GM11168 (cell line): ENCODE results near the gene CDHR4.
"Not testable (repeated sequence)": the region's sequence is repeated elsewhere in the genome, so short reads cannot be mapped to it uniquely, and the experiment has no call there.

Experiments used
- in situ Hi-C: fragments of 300-500 bp; cut with MboI; formaldehyde crosslinking; loops from one replicate; pipeline ENCODE4 v1.12.0; 2022; ENCODE audit warnings: low sequenced_read_pairs; ENCODE audit not compliant: unreplicated experiment

The CDHR4 gene, protein sequence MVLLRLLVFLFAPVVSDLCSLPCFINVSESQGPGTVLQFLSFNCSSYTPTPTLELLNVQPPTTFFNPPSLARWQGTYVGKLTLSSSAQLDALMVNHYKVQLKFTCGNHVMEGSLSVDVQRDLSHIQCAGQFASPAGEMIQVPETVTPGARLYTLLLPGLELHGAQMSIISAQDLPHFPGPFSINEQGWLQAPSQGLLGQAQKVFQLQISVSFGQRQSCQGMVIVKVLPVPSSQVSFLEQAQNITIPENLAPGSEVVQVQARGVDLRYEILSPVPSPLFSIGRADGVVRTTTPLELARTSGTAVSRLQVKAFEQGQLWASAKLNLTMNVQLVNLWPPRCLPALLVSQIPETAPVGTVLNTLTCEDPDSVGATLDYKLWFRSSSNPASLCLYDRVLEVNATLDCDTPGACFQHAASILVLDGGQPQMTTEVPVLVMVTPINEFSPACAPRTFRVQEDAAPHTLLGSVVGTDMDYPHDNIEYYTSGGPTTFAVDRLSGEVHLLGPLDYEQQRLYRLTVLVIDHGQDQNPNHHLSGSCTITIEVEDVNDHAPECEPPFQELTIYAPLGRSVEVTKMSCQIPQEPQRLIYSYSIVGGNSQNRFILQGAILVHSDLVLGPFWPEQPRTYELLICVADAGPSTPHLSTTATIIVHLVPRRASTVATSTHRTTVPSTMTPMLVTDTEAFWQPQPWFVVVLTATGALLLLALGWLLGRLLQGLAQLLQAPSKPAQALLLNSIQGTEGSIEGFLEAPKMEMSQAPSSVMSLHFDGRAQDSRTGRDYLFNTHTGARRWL

DNA sequence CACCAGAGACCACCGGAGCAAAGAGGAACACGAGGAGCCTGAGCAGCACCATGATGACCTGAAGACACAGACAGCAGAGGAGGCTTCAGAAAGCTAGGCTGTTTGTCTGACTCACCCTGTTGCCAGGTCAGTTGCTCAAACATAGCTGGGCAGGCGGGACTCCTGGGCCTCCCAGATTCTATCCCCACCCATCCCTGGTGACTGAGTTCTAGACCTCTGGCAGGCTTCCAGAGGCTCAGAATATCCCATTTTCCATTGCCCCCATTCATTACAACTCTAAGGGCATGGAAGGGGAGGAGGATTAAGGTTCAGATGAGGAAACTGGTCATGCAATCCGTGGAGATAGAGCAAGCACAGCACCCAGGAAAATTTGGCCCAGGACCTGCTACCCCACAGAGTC is at the start of gene CDHR4:
Gene CDHR4, minus strand, starts transcription at position 113 of the 400 bp plus-strand sequence. Its CDS starts 61 bp downstream, at position 52.
- in situ Hi-C loops: no loop called here

DNA sequence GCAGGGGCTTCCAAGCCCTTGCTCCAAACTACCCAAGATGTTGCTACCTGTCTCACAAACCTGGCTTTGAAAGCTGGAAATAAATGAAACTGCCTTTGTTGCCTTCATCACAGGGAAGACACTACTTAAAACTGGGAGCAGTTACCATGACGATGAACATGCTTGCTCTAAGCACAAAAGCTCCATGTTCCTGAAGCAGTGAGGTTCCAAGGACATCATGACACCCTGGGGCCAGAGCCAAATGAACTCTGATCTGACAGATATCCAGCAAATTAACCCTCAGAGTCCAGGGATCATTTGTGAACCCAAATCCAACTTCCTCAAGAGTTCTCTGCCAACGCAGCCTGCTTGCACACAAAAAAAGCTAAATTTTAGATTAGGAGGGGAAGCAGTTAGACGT is 46.0 kb upstream of the CDHR4 start:
- in situ Hi-C loops: no loop called here

DNA sequence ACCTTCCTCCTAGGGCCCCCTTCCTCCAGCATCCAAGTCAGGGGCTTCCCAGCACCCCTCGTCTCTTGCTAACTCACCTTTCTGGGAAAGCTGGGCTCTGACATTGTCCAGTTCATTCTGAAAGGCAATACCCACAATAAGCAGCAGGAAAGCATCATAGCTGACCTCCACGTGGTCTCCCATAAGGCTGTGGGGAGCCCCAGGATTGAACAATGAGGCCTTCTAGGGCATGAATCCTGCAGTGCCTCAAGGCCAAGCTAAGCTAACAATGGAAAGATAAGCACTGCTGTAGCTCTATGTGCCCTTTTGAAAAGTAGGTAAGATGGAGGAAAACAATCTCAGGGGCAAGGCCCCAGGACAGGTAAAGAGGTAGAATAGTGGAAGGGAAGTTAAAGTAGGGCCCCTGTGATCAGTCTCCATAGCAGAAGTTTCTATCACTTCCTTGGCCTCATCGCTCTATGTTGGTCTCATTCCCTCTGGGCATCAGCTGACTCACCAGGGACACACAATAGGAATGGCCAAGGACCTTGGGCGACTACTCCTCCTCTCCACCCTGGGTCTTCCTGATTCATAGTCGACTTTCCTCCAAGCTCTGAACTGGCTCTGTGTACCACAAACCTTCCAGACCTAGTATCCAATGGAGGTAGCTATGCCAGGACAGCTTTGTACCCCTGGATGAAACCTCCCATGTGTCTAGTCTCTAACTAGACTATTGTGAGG is 45.0 kb upstream of the CDHR4 start:
- in situ Hi-C loops: no loop called here

DNA sequence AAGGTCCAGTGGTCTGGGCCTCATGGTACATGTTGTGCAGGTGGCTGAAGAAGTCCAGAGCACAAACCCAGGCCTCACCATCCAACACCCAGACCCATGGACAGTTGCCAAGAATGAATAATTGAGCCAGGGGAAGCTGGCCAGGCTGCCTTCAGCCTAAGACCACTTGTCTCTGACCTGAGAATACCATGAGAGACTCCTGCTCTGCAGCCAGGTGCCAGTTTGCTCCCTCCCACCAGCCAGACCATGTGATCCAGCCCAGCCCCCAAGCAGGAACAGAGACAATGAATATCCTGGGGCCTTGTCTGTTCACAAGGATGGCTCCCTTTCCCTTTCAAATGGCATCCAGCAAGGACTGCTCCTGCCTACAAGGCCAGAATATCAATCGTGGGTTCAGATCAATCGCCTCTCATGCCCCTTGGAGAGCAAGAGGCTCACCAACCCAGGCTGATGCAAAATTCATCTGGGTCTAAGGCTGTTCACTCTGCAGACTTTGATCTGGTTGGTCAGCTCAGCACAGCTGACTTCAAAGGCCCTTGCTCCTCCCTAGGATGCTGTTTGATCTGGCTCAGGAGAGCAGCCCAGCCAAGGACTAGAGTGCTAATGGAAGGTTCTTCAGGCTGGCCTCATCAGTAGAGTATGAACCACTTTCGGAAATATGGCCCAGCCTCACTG is 43.3 kb upstream of the CDHR4 start:
- in situ Hi-C loops: no loop called here

DNA sequence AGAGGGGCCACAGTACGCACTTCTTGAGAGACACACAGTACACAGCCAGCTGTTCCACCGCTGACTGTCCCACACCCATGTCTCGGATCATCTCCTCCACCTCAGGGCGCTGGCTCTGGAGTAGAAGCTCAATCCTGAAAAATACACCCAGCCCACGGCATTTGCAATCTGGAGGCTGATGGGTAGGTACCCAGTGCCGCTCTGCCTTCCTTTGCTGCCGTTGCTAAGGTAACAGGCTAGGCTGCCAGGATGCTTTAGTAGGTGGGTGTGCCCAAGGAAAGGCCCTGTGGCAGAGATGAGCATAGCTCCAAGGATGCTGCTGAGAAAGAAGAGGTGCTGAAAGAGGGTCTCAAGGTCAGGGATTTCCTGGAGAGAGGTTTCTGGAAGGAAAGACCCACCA is 42.1 kb upstream of the CDHR4 start:
- in situ Hi-C loops: no loop called here

DNA sequence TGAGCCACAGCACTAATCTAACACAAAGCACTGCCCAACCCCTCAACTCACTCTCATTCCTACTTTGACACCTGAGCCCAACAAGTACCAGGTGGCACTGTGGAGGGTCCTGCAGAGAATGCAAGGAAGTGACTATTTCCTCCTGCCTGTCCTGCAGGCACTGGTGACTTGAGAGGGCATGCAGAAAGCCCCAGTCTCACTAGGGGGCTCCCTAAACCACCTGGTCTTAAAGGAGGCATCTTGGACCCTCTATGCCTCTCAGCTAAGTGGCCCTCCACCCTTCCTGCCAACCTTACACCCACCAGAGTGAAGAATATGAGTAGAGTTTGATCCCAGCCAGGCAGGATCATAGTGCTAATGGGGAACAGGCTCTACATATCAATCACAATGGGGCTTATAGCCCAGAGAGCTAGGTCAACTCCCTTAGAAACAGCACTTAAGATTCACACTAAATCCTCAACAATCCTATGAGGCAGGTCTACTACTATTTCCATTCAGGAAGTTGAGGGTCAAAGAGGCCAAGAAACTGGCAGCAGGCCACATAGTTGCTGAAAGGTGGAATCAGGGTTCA is 41.5 kb upstream of the CDHR4 start:
- in situ Hi-C loops: no loop called here

DNA sequence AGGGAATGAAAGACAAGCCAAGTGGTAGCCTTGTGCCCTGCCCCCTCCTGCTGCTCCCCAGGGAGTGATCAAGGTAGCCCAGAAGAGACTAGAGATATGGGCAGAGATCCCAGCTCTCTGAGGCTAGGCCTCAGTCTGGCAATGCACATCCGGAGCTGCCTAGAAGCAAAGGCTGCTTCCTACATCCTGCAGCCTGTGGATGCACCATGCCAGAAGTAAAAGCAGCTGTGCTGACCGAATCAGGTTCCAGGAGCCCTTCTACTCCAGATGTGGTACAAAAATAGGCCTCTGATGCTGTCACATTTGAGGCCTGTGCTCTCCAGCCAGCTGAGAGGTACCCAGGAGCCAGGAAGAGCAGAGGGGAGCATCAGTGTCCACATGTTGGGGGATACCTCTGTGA is 40.7 kb upstream of the CDHR4 start:
- in situ Hi-C loops: no loop called here

DNA sequence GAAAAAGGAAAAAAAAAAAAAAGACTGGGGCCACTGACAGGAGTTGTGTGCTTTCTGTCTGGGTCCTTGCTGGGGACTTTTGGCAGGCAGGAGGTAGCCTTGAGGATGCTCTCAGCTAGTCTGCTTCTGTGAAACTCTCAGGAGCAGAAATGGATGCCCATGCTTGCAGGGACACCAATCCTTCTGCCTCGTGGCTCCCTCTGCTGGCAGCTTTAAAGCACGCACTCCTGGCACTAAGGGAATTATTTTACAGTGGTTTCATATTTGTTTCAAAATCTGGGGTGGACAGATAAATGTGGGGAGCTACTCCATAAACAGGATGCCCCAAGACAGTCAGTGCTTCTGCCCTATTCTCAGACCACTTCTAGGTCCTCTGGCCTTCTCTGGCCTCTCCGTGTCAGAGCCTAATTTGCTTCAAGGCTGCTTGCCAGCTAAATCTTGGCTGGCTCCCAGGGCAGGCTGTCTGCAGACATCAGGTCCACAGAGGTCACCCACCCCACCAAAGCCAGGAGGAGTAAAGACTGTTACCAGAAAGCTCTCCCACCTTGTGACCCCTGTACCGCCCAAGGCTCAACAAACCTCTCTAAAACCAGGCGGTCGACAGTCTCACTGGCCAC is 39.6 kb upstream of the CDHR4 start:
- in situ Hi-C loops: no loop called here

DNA sequence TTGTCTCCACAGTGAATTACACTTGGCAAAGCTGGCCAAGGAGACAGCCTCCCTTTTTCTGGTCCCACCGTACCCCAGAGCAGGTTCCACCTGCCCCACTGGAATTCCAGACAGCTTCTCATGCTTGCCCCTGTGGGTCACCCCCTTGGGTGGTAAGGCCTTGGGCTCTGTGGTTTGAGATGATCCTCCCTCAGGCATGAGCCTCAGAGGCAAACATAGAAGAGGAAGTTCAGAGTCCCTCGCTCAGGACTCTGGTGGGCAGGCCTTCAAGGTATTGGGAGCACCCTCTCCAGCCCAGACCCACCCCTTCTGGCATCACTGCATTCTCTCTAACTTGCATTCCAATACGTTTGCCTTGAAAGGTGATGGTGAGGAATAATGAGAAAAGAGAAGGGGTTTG is 31.7 kb upstream of the CDHR4 start:
- in situ Hi-C loops: no loop called here

DNA sequence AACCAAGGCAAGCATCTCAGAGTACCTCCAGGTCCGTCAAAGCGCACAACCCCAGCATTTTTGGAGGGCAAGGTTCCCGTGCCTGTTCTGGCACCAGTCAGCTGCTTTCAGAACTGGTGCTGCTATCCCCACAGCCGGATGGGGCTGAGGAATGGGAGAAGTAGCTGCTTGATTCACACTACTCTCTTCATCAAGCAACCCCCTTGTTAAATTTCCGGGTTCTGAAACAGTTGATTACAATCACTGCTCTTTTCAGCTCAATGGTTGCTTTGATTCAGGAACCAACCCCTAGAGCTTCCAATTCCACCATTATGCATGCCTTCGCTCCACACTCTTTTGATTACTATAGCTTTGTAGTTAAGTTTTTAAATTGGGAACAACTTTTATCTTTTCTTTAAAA is 26.3 kb upstream of the CDHR4 start:
- in situ Hi-C loops: no loop called here

DNA sequence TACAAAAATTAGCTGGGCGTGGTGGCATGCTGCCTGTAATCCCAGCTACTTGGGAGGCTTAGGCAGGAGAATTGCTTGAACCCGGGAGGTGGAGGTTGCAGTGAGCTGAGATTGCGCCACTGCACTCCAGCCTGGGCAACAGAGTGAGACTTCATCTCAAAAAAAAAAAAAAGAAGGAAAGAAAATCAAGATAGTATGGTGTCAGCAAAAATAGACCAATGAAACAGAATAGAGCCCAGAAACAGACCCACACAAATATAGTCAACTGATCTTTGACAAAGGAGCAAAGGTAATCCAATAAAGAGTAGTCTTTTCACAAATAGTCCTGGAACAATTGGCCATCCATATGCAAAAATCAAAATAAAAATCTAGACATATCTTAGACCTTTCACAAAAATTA is 23.5 kb upstream of the CDHR4 start:
- in situ Hi-C loops: not testable (repeated sequence)

DNA sequence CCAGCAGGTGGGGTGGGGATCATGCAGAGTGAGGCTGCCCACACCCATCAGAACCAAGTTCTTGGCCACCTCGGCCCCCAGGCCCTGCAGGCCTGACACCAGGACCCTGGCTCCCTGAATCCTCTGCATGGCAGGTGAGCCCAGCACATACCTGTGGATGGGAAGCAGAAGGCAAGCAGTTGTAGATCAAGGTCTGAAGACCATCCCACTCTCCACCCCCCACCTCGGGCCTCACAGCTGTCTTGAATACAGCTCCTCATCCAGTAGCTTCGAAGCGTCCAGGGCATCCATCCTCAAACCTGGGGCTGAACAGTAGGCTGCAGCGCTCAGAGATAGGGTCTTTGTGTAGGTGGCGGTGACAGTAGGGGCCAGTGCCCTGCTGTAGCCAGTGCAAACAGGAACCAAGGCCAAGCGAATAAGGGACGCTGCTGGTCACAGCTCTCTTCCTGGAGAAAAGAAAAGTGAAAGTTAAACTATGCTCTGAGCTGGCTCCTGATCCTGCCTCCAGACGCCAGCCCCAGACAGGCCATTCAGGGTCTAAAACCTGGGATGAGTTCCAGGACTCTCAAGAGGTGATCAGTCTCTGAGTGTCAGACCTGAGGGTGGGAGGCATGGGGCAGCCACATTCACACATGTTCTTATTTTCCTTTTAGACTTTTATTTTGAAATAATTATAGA is 14.0 kb upstream of the CDHR4 start, which contains the start of gene UBA7:
Gene UBA7, minus strand, starts transcription at position 457 of the 678 bp plus-strand sequence. Its CDS starts 166 bp downstream, at position 291.
- in situ Hi-C loops: no loop called here

DNA sequence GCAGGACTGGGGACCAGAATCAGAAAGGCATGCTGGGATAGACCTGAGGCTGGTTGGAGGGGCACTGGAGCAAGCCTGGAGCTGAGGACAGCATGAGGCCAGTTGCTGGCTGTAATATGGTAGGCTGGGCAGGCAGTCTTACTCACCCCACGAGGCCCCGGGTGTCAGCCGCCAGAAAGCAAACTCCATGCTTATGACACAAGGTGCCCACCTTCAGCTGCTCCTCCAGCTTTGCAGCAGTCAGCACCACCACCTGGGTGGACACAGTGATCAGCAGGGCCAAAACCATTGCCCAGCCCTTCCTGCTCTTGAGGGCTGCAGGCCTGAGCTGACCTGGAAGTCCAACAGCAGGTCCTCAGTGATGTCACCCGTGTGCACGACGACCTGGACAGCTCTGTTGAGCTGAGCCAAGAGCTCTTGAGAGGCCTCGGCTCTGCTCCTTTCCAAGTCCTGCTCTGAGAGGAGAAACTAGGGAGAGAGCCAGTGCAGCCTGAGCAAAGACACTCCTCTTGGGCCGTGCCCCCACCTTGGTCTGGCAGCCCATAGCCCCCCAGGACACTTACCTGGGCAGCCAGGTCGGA is 13.3 kb upstream of the CDHR4 start:
- in situ Hi-C loops: no loop called here

DNA sequence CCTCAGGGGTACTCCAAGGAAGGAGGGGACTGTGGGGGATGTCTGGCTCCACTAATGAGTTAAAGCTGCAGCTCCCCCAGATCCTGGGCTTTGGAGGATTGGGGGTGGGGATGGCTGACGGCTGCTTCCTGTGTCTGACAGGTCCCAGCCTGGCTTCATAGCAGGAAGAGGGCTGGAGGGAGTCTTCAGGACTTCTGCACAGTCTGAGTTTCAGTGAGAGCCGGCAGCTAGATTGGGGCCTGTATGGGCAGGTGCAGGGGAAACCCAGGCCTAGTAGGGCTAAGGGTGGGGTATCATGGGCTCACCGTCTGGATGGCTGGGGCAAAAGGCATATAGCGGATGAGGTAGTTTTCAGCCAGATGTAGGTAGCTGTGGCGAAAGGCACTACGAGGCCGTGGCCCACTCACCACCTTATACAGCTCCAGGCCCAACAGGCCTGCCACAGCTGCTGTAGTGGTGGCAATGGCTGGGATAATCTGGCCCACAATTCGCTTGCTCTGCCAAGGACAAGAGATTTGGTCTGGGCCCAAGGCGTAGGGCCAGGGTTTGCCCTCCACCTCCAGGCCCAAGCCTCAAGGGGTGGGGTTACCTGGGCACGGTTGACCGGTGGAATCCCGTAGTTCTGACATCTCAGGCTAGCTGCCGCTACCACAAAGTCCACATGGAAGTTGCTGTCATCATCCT is 7.9 kb upstream of the CDHR4 start:
- in situ Hi-C loops: no loop called here

DNA sequence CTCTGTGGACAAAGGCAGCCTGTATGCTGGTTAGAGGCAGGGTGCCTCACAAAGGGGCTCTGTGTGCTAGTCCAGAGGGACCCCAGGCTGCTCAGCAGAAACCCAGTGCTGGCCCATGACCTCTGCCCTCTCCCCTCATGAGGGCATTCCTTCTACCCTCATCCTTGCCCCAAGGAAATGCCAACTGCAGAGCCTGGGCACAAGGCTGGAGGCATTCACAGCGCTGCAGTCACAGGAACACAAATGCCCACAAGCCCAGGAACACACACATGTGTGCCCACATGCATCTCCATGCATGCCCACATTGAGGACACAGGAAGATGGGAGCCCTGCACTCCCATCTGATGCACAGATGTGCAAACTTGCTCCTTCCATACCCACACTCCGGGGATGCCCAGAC is 7.2 kb upstream of the CDHR4 start:
- in situ Hi-C loops: no loop called here

DNA sequence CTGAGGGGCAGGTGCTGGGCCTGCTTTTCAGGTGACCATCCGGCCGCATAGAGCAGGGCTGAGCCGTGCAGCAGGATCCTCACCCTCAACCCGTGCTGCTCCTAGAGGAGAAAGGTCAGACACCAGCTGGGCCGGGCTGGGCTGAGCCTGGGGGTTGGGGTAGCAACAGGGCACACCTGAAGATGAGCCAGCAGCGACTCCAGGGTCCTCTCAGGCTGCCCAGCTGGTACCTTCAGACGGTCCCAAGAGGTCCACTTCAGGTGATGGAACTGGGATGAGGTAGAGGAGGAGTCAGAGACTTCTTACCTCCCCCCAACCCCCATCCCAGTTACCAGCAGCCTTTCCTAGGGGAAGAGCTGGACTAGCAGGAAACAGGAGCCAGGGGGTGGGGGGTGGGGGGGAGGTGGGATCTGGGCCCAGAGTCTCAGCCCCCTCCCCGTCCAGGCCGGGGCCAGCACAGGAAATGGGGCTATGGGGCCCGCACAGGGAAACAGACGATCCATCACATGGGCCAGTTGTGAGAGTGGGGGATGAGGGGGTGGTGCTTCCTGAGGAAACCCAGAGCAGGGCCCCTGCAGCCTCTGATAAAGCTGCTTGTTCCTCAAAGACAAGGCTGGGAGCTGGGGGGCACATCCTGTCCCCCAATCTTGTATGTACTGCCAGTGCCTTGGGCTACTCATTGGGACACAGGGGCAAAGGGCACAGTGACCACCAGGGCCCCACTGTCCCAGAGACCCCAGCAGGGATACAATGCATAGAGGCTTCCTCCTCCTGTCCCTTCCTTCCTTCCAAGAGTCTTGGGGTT is 6.4 kb upstream of the CDHR4 start:
- in situ Hi-C loops: no loop called here

DNA sequence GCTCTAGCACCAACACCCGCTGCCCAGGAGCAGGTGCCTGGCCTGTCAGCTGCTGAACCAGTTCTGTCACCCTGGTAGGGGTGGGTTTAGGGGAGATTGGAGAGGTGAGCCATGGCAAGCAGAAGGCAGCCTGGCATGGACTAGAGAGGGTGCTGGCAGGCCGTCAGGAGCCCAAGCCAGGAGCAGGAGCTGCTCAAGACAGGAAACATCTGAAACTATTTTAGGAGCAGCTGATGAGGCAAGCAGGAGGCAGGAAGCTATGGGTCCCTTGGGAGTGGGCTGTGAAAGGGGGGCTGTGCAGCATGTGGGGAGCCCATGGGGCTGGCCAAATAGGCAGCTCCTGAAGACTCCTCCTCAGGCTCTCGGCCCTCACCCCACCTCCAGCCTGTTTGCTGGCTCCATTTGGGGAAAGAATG is 5.7 kb upstream of the CDHR4 start:
- in situ Hi-C loops: no loop called here
